GM19455 (cell line): ENCODE measurements around the gene TRPM1.

Source experiments
- ATAC-seq: cut with Tn5 transposase; IDR thresholded peaks from one replicate; pipeline ENCODE4 v1.9.1; 2021; ENCODE audit not compliant: unreplicated experiment

TRPM1 gene

DNA sequence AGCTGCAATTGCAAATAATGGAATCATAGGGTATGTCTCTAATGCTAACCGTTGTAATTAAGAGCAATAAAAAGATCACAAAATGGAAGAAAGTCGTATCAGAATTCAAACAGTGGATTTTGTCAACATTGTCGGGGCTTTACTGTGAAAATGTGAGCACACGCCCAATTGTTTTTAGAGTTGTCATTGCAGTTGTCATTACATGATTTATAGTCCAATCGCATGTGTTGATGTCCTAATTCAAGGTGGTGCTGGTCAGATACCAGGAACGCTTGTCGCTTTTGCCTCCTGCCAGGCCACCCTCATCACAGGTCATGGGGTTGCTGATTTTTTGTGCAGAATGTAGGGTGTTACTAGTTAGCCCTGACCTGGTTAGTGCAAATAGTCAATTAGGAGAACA lies 16.2 kb downstream of the TRPM1 start:
- no peak for ATAC-seq

GRCh38 chr15:31084176-31084575 lies 17.3 kb downstream of the TRPM1 start:
- no peak for ATAC-seq

GRCh38 chr15:31083370-31083780 lies 18.1 kb downstream of the TRPM1 start:
- no peak for ATAC-seq

GRCh38 chr15:31082771-31083369 lies 18.7 kb downstream of the TRPM1 start:
- ATAC-seq, result no peak

GRCh38 chr15:31081588-31082250 lies 19.8 kb downstream of the TRPM1 start:
- no peak for ATAC-seq

DNA sequence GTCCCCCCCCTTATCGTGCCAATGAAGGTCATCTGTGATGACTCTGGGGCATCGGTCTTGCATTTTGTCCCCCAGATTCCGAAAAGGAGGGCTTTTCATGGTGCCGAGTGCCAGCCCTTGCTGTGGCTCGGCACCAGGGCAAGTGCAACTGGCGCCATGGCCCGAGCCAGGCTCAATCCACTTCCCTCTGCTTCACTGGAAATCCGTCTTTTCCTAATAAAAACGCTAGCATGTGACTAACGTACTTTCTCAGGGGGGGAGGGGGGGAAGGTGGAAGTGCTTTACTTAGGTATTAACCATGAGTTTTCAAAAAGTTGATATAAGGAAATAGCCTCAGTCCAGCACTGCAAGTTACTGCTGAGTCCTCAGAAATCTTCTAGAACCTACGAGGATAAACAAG lies 20.5 kb downstream of the TRPM1 start:
- no peak for ATAC-seq

DNA sequence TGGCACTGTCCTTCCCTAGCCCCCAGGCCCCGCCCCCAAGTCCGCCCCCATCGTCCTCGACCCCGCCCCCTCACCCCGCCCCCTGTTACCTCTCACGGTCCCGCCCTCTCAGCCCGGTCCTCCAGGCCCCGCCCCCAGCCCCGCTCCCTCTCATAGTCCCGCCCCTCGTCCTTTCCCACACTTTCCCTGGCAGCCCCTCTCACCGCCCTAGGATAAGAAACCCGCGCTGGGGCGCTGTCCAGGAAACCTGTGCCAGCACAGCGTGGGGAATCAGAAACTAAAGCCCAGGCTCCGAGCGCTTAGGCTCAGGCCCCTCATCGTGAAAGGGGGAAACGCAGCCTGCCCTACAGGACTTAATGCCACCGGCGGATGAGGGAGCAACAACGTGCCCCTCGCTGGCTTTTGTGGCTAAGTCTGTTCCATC lies 20.9 kb downstream of the TRPM1 start:
- no peak for ATAC-seq

GRCh38 chr15:31079519-31079918 lies 22.0 kb downstream of the TRPM1 start:
- ATAC-seq, result no peak

DNA sequence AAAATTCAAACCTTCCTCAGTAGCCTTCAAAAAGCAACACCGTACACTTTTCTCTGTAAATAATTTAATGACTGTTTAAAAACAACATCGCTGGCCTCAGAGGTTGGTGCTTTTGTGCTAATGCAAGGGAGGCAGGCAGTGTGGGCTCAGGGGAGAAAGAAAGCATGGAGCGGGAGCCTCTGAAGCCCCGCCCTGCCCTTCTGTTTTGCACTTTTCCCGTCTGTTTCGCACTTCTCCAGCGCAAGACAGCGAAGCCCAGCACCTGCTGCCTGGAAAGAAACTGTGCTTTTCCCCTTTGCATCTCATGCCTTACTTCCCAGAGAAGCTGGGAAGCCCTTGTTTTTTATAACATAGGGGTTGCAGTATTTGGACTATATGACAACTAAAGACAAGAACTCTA lies 23.1 kb downstream of the TRPM1 start:
- no peak for ATAC-seq

DNA sequence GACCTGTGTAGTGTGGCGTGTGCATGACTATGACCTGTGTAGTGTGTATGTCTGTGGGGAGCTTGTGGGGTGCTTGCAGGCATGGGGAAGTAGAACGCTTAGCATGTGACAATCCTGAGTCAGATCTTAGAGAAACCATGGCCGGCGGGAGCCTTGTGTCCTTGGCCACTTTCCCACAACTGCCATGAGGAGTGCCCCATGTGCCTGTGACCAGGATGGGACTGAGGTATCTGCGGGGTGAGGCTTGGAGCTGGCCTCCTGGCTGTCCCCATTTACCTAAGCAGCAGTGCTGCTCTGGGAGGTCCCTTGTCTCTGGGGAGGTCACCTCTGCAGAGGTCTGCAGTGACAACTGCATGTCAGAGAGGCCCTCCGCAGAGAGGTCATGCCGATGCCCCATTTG lies 23.6 kb downstream of the TRPM1 start:
- no peak for ATAC-seq

DNA sequence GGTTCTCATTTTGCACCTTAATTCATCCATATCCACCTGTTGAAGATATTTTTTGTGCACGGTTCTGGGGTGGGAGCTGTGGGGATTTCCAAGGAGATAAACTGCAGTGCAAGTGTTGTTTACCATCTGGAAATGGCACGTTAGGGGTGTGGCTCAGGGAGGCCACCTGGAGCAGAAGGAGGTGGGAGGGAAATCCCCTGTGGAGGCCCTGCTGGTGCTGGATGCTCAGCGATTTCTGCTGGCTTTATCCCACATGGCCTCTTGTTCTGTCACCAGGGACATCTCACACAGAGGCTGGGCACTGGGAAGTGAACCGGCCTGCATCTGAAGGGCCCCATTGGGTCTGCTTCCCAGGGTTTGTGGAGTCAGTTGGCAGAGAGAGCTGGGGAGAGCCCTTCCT lies 24.3 kb downstream of the TRPM1 start:
- ATAC-seq, result no peak

GRCh38 chr15:31074321-31074720 lies 27.2 kb downstream of the TRPM1 start:
- ATAC-seq, result no peak

- ATAC-seq, result no peak
These were observed 30.7 kb downstream of the TRPM1 start for GRCh38 chr15:31070867-31071266.

GRCh38 chr15:31069360-31070000 lies 32.0 kb downstream of the TRPM1 start:
- ATAC-seq, result no peak

GRCh38 chr15:31067890-31068603 lies 33.5 kb downstream of the TRPM1 start:
- ATAC-seq, result no peak

DNA sequence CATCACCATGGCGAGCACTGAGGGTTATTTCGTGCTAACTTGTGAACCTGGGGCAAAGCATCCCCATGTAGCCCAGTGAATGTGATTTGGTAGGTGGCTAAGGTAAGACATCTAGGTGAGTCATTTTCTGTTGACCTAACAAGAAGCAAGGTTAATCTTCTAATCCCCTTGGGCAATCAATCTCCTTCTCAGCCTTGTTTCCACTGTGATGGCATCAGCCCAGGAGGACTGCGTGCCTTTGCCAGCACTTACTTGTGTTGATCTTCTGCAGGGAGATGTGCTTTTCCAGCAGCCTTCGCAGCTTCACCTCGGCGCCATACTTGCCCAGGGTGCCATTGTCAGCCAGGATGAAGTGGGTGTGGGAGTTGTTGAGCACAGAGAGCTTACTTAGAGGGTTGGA lies 35.7 kb downstream of the TRPM1 start:
- ATAC-seq, result no peak

DNA sequence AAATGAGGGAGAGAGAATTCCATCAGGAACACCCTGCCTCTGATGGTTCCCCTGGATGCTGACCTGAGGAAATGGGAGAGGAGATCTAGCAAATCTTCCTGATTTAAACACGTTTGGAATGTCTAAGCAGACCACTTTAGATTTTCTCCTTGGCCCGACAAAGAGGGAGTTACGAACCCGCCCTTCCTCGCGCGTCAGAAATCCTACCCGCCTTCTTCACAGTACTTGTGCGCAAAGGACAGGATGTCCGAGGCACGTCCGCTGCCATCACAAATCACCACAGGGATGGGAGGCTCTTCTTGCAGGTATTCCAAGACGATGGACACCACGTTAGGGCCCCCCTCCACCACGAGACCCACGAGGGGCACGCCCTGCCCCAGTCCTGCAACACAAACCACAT lies 38.6 kb downstream of the TRPM1 start:
- no peak for ATAC-seq

- no peak for ATAC-seq
These were observed 39.1 kb downstream of the TRPM1 start for GRCh38 chr15:31062310-31062847.

DNA sequence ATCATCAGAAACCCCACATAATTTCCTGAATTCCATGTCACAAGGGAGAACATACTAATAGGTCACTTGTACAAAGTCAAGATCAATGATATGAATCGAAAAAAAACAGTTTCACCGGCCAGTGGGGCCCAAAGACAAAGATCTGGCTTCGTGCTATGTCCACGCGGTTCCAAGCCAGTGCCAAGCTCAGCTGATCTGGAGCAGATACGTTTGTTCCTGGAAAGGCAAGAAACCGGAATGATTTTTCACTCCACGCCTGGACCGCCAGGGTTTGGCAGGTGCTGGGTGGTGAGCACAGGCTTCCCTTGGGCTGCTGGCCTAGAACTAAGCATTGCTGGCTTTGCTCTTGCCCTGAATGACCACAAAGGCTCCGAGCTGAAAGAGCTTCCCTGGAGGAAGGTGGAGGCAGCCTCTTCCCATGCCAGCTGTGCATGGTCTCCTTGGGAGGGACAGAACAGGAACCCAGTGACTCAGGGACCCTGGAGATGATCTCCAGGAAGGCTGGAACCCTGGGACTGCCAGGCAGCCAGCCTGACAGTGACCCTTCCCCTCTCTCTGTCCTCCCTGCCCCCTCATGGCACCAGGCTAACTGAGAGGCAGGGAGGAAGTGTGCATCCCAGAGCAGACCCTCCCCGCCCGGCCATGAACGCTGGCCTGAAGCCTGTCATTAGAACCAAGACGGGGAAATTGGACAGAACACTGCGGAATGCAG lies 40.9 kb downstream of the TRPM1 start:
- ATAC-seq, result no peak

DNA sequence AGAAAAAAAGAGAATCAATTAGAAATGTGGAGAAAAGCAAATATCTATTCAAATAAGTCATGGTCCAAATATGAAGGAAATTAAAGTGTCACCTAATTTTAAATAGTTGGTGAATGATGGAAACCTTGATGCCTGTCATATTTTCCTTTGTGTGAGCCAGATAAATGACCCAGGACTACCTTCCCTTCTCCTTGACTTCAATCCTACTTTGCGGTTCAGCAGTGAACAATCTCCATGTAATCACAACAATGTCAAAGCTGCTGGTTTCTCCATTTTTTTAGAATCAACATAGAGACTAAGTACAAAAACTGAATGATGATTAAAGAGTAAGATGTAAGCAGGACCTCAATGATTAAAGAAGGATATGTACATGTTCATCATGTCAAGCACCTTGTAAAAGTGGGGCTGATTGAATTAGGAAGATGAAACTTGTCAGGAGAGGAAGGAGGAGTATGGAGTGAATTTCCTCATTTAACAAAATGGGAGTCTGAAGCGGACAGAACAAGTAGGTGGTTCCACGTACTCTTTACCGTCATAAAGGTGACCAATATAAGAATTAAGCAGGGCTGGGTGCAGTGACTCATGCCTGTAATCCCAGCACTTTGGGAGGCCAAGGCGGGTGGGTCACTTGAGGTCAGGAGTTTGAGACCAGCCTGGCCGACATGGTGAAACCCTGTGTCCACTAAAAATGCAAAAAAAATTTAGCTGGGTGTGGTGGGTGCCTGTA lies 43.1 kb downstream of the TRPM1 start:
- no peak for ATAC-seq
